ENCODE results near the gene AMBRA1. TPM values are rescaled to one million over a fixed set of nuclear protein-coding genes. Genes with fewer than 3 reads are reported as not detected.

AMBRA1 gene
- polyA plus RNA-seq, 1 experiment, result 12.8 TPM

DNA sequence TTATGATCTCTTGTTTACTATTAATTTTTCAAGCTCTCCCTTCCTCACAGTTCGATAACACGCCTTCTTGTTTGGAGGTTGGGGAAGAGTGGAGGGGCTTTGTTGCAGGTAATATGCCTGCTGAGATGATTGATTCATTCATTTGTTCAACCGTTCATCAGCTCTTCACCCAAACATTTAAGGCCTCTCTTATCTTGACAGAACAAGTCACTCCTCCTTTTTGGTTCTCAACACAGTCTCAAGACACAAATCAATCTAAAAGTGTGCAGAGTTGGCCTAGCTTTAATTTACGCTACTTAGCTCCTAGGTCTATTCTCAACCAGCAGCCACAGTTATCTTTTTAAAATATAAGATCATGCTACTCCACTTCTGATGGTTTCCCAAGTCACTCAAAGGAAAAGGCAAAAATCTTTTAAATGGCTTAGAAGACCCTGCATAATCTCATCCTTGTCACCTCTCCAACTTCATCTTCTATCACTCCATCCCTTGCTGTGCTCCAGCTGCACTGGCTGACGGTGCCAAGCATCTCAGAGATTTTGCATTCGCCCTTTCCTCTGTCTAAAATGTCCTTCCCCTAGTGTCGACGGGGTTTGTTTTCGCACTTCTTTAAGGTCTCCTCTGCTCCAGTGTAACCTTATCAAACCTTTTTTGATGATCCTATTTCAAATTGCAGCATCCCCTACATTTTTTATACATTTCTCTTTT is 60.3 kb downstream of the AMBRA1 start:
- Histone ChIP-seq H3K27me3 (ENCODE audit: control insufficient read depth, insufficient read depth, low read length) (no peaks in the 10 kb centered on the region), H3K4me3 (ENCODE audit: low read depth, low read length) (no peak overlapping the region), H3K36me3 (ENCODE audit: control insufficient read depth, insufficient read depth, low read length) (no peaks in the 10 kb centered on the region)
- ChIA-PET CTCF (interaction anchor here (0.6 to 4.4 kb wide), 3 partner anchors 43 to 144 kb away, joined by 4 to 30 read pairs (median 4); no protein-coding TSS in a partner anchor), POLR2A (no interaction called here)
- DNase-seq (ENCODE audit: low read depth), result no peak
- TF ChIP-seq CTCF (IDR thresholded peaks at IDR 0.05; ENCODE audit: insufficient read depth, low read depth, low read length), result no peak

DNA sequence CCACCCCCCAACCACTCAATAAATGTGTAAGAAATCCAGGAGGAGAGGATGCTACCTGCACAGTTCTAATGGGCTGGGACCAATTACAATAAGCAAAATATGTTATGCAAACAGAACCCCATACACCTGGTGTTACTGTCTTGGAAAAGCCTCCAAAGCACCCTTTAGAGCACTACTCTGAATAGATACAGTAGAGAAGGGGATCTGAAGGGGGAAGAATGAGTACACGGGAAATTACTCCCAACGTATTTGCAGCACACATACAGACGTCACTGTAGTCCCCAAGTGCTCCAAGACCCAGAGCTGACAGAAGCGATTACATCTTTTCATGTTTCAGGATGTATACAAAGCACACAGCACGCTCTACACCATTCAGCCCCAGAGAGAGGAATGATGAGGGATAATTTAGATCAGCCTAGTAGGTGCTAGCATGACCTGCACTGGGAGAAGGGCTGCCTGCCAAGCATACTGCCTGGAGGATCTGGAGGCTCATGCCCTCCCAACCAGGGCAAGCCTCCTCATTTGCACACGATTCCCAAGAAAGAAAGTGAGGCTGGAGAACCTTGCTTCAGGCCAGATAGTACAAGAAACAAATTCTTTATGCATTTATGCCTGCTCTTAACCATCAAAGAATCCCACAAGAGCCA is 63.8 kb downstream of the AMBRA1 start:
- Histone ChIP-seq H3K27me3 (ENCODE audit: control insufficient read depth, insufficient read depth, low read length) (no peaks in the 10 kb centered on the region), H3K36me3 (ENCODE audit: control insufficient read depth, insufficient read depth, low read length) (no peaks in the 10 kb centered on the region), H3K4me3 (ENCODE audit: low read depth, low read length) (no peak overlapping the region)
- no peak for DNase-seq (ENCODE audit: low read depth)
- TF ChIP-seq CTCF (IDR thresholded peaks at IDR 0.05; ENCODE audit: insufficient read depth, low read depth, low read length), result no peak
- CTCF ChIA-PET, result interaction anchor here (0.6 to 4.4 kb wide), 35 partner anchors 9 to 820 kb away, joined by 3 to 30 read pairs (median 4); partner anchors contain the start of gene CHRM4
- POLR2A ChIA-PET, result no interaction called here

DNA sequence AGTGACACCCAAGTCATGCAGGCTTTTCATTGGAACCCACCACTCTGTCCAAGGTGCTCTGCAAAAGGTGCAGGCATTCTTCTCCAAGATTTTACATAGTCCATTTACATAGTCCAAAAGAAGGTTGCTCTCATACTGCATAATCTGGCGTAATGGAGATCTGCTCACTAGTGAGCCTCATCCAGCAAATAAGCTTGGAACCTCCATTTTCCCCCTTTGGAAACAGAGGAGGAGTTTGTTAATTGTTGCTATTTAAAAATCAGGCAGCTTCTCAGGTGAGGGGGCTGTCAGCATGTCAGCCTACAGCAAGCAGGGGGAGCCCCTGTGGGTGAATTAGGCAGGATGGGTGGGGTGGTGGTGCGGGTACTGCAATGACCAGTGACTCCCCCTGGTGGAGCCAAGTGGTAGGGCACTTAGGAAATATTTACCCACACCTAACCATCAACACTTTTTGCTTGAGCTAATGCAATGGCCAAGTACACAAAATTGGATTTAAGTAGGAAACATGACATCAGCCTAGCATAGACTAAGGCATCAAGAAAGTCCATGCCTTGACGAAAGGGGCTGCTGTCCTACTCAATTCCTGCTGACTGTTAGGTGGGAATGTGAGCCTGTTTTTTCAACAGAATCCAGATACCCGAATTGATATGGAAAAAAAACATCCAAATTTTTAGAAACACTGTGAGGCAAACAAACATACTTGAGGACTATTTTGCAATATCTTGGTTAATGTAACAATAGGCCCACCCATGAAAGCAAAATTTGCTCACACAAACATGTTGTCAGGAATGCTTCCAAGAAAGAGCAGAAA is 64.5 kb downstream of the AMBRA1 start:
- no peak for DNase-seq (ENCODE audit: low read depth)
- Histone ChIP-seq H3K27me3 (ENCODE audit: control insufficient read depth, insufficient read depth, low read length) (no peaks in the 10 kb centered on the region), H3K4me3 (ENCODE audit: low read depth, low read length) (no peak overlapping the region), H3K36me3 (ENCODE audit: control insufficient read depth, insufficient read depth, low read length) (no peaks in the 10 kb centered on the region)
- CTCF ChIA-PET, result interaction anchor here (0.6 to 2.2 kb wide), 41 partner anchors 9 to 821 kb away, joined by 3 to 30 read pairs (median 4); partner anchors contain the start of gene CHRM4
- peak; percentile 95 for TF ChIP-seq CTCF (IDR thresholded peaks at IDR 0.05; ENCODE audit: insufficient read depth, low read depth, low read length)
- POLR2A ChIA-PET, result no interaction called here

GRCh38 chr11:46528445-46529094 is 65.3 kb downstream of the AMBRA1 start:
- Histone ChIP-seq H3K27me3 (ENCODE audit: control insufficient read depth, insufficient read depth, low read length) (no peaks in the 10 kb centered on the region), H3K36me3 (ENCODE audit: control insufficient read depth, insufficient read depth, low read length) (no peaks in the 10 kb centered on the region), H3K4me3 (ENCODE audit: low read depth, low read length) (no peak overlapping the region)
- no peak for DNase-seq (ENCODE audit: low read depth)
- TF ChIP-seq CTCF (IDR thresholded peaks at IDR 0.05; ENCODE audit: insufficient read depth, low read depth, low read length), result no peak
- CTCF ChIA-PET, result interaction anchor here (0.6 to 2.2 kb wide), 36 partner anchors 10 to 562 kb away, joined by 3 to 30 read pairs (median 4); partner anchors contain the start of gene CHRM4
- POLR2A ChIA-PET, result no interaction called here

Measured in BJ (cell line).